Tibial nerve (tissue), 4 donors: ENCODE results near the gene NTRK3.

Source experiments
- EP300 ChIP-seq, 2 donors: sonication (generic); formaldehyde crosslinking; IDR thresholded peaks; one replicate each; pipeline ENCODE4 v1.6.1; 2017; ENCODE audit warnings: antibody characterized with exemption in 2 of 2, mild to moderate bottlenecking in 1 of 2
- POLR2A ChIP-seq, 2 donors: fragments of 450-650 bp; IDR thresholded peaks; one replicate each; pipeline ENCODE4 v1.6.1; 2017; ENCODE audit warnings: antibody characterized with exemption in 2 of 2, mild to moderate bottlenecking in 2 of 2, moderate library complexity in 2 of 2
- TF ChIP-seq, protein P1 (sequence below), 5 experiments: fragments of 200-600 bp in 3 of 5; fragments of 450-650 bp in 2 of 5; sonication (generic) in 3 of 5; IDR thresholded peaks; one replicate each; pipeline ENCODE4 v1.5.1; 2016 to 2019; ENCODE audit warnings: antibody characterized with exemption in 5 of 5, mild to moderate bottlenecking in 3 of 5, moderate library complexity in 2 of 5

DNA sequence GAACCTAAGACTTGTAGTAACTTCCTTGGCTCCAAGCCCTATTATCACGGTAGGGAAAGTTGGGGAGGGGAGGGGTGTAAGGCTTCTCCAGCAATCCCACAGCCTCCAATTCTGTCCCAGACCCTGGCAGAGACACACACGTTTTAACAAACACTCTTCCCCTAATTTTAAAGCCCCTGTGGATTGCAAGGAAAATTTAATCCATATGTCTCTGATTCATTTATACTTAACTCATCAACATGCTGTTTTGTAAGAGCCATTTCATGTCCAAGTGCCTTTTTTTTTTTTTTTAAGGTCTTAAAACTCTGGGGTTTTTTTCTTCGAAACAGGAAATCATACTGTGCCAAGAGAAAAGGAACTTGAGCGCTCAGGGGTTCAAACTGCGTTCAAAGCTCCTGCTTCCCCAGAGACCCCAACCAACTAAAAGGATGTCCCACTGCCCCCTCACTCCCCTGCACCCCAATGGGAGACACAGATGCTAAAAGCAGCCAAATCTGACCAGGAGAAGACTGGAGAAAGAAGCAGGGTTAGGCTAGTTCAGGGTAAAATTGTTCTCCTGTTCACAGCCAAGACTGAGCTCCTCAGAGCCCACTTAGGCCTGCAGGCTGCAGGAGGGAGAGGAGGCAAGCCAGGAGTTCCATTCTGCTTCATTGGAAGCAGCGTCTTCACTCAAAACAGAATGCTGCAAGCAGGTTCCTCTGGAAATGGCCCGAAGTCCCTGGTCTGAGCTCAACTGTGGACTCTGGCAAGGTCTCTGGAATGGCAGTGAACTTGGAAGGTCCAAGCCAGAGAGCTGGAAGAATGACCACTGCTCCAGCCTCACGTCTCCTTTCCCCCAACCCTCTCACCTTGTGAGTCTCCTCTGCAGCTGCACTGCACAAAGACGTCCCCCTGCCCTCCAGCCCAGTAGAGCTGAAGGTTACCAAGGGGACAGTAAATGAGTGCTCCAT is 172.5 kb downstream of the NTRK3 start:
- TF ChIP-seq POLR2A (IDR thresholded peaks at IDR 0.05) (no peak), EP300 (IDR thresholded peaks at IDR 0.05) (no peak)
- TF ChIP-seq, protein P1, sequence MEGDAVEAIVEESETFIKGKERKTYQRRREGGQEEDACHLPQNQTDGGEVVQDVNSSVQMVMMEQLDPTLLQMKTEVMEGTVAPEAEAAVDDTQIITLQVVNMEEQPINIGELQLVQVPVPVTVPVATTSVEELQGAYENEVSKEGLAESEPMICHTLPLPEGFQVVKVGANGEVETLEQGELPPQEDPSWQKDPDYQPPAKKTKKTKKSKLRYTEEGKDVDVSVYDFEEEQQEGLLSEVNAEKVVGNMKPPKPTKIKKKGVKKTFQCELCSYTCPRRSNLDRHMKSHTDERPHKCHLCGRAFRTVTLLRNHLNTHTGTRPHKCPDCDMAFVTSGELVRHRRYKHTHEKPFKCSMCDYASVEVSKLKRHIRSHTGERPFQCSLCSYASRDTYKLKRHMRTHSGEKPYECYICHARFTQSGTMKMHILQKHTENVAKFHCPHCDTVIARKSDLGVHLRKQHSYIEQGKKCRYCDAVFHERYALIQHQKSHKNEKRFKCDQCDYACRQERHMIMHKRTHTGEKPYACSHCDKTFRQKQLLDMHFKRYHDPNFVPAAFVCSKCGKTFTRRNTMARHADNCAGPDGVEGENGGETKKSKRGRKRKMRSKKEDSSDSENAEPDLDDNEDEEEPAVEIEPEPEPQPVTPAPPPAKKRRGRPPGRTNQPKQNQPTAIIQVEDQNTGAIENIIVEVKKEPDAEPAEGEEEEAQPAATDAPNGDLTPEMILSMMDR (IDR thresholded peaks at IDR 0.05): no peak
